ENCODE measurements around the gene RFESD. TPM values are rescaled to one million over a fixed set of nuclear protein-coding genes. Genes with fewer than 3 reads are reported as not detected.

The RFESD gene
- total and polyA plus RNA-seq, 2 of the 4 experiments (the other 2 are of a cell fraction) = 1.5 to 2.7 TPM

GRCh38 chr5:95689680-95690079 lies 43.1 kb downstream of the RFESD start:
- no peak overlapping the region for H3K23ac ChIP-seq (ENCODE audit: low read depth, low read length)
- no peaks in the 10 kb centered on the region for H3K27me3 ChIP-seq (ENCODE audit: control insufficient read depth, insufficient read depth, low read length)
- H2AK9ac ChIP-seq (replicated peaks; ENCODE audit: low read depth, low read length, poor library complexity) = no peak overlapping the region
- no peak overlapping the region for H4K5ac ChIP-seq (ENCODE audit: low read depth, low read length)
- dilution Hi-C loops (cut with HindIII; ENCODE audit: low sequenced_read_pairs, unreplicated experiment) (no loop called here), in situ Hi-C loops (cut with MboI; ENCODE audit: low sequenced_read_pairs) (no loop called here), intact Hi-C loops (cut with micrococcal nuclease) (no loop called here)
- H2BK120ac ChIP-seq (ENCODE audit: low read depth, low read length) = no peak overlapping the region
- no peak overlapping the region for H3K18ac ChIP-seq (ENCODE audit: low read depth, low read length)
- H3K56ac ChIP-seq (ENCODE audit: extremely low read depth, insufficient read depth, low read length) = no peak overlapping the region
- no peak overlapping the region for H4K8ac ChIP-seq (ENCODE audit: low read depth in 2 of 2, low read length in 2 of 2)
- no peak overlapping the region for H3K14ac ChIP-seq (replicated peaks; ENCODE audit: low read depth, low read length)
- no peak overlapping the region for H3K4me3 ChIP-seq (ENCODE audit: insufficient read depth, low read depth, low read length)
- H3K9me3 ChIP-seq (ENCODE audit: control insufficient read depth, insufficient read depth, low read length) = no peaks in the 10 kb centered on the region
- H4K91ac ChIP-seq (ENCODE audit: insufficient read depth, low read depth, low read length) = no peak overlapping the region
- no peak overlapping the region for H2BK20ac ChIP-seq (ENCODE audit: low read depth, low read length)
- no peaks in the 10 kb centered on the region for H3K79me1 ChIP-seq (ENCODE audit: low read depth in 1 of 2, low read length in 2 of 2)
- H3K9ac ChIP-seq (ENCODE audit: low read depth, low read length) = no peak overlapping the region
- no peak overlapping the region for H2BK15ac ChIP-seq (ENCODE audit: low read depth, low read length)
- H3K36me3 ChIP-seq (ENCODE audit: control insufficient read depth, insufficient read depth, low read length) = no peaks in the 10 kb centered on the region
- no peak overlapping the region for H3K4ac ChIP-seq (ENCODE audit: low read depth, low read length)
- H3K4me1 ChIP-seq (ENCODE audit: control insufficient read depth, insufficient read depth, low read length) = no peaks in the 10 kb centered on the region
- CTCF ChIA-PET = no interaction called here
- TF ChIP-seq FOS (IDR thresholded peaks at IDR 0.05; ENCODE audit: low read depth, low read length) = no peak
- TF ChIP-seq SMC3 (IDR thresholded peaks at IDR 0.05; ENCODE audit: low read depth, low read length) = no peak
- no peak for TF ChIP-seq BHLHE40 (IDR thresholded peaks at IDR 0.05; ENCODE audit: low read depth, low read length)
- TF ChIP-seq MAFK (IDR thresholded peaks at IDR 0.05; ENCODE audit: low read depth, low read length) = no peak
- no peak for TF ChIP-seq ELK1 (IDR thresholded peaks at IDR 0.05; ENCODE audit: borderline replicate concordance, low read depth, low read length)
- no peak for TF ChIP-seq RAD21 (IDR thresholded peaks at IDR 0.05; ENCODE audit: low read length)
- no peak for TF ChIP-seq POLR2A (IDR thresholded peaks at IDR 0.05; ENCODE audit: low read depth, low read length)
- no peak for TF ChIP-seq CEBPB (IDR thresholded peaks at IDR 0.05; ENCODE audit: low read depth, low read length)
- TF ChIP-seq CHD1 (IDR thresholded peaks at IDR 0.05; ENCODE audit: low read depth, low read length) = no peak
- TF ChIP-seq MXI1 (IDR thresholded peaks at IDR 0.05; ENCODE audit: borderline replicate concordance, low read depth, low read length) = no peak
- no peak for TF ChIP-seq USF2 (IDR thresholded peaks at IDR 0.05; ENCODE audit: low read depth, low read length)
- H3K9me1 ChIP-seq (ENCODE audit: insufficient read depth, low read length) = no peaks in the 10 kb centered on the region
- DNase-seq (no peak), ATAC-seq (ENCODE audit: low read depth) (no peak)
- whole genome bisulfite sequencing, 2 experiments (ENCODE audit: extremely low coverage in 2 of 2, insufficient read length in 1 of 2) = no CpG with 5 or more reads among the region's 1 CpG
- POLR2A ChIA-PET (ENCODE audit: unreplicated experiment) = interaction anchor here (0.6 kb wide), 1 partner anchor 10 kb away, joined by 3 read pairs; no protein-coding TSS in a partner anchor
- no peak overlapping the region for H3K4me2 ChIP-seq (ENCODE audit: low read depth, low read length)
- no peak overlapping the region for H2AFZ ChIP-seq (replicated peaks; ENCODE audit: low read length, poor library complexity)
- H3K27ac ChIP-seq (ENCODE audit: insufficient read depth, low read length) = no peak overlapping the region
- H4K20me1 ChIP-seq (ENCODE audit: insufficient read depth, low read length) = no peaks in the 10 kb centered on the region
- H2BK5ac ChIP-seq (ENCODE audit: low read depth, low read length, poor library complexity, severe bottlenecking) = no peak overlapping the region
- BruUV-seq (replicated peaks) = no TSS peak
- H2AK5ac ChIP-seq (ENCODE audit: low read depth, low read length) = no peak overlapping the region

Measured in IMR-90 (cell line).